Duodenal mucosa (tissue), 2 donors: Measurements from ENCODE around the gene FBXO8.
"Not testable (repeated sequence)": the region's sequence is repeated elsewhere in the genome, so short reads cannot be mapped to it uniquely, and the experiment has no call there.

ENCODE experiments used
- H3K27ac ChIP-seq: one replicate; pipeline ENCODE4 v1.7.0; 2013; ENCODE audit warnings: low read depth, low read length
- H3K27me3 ChIP-seq, 2 donors: one replicate each; pipeline ENCODE4 v1.7.0; 2013; ENCODE audit warnings: low read length in 2 of 2, control low read depth in 1 of 2; ENCODE audit not compliant: insufficient read depth in 2 of 2, control insufficient read depth in 1 of 2
- H3K36me3 ChIP-seq, 2 donors: one replicate each; pipeline ENCODE4 v1.7.0; 2013; ENCODE audit warnings: low read length in 2 of 2, control low read depth in 1 of 2; ENCODE audit not compliant: insufficient read depth in 2 of 2, control insufficient read depth in 1 of 2
- H3K4me1 ChIP-seq, 2 donors: one replicate each; pipeline ENCODE4 v1.7.0; 2013; ENCODE audit warnings: low read length in 2 of 2, control low read depth in 1 of 2; ENCODE audit not compliant: insufficient read depth in 2 of 2, control insufficient read depth in 1 of 2
- H3K4me3 ChIP-seq, 2 donors: one replicate each; pipeline ENCODE4 v1.7.0; 2013; ENCODE audit warnings: low read length in 2 of 2, low read depth in 1 of 2
- H3K9ac ChIP-seq, 2 donors: one replicate each; pipeline ENCODE4 v1.7.0; 2013; ENCODE audit warnings: low read length in 2 of 2, low read depth in 1 of 2
- H3K9me3 ChIP-seq, 2 donors: one replicate each; pipeline ENCODE4 v1.7.0; 2013; ENCODE audit warnings: low read length in 2 of 2, control low read depth in 1 of 2; ENCODE audit not compliant: control insufficient read depth in 1 of 2

FBXO8 gene

DNA sequence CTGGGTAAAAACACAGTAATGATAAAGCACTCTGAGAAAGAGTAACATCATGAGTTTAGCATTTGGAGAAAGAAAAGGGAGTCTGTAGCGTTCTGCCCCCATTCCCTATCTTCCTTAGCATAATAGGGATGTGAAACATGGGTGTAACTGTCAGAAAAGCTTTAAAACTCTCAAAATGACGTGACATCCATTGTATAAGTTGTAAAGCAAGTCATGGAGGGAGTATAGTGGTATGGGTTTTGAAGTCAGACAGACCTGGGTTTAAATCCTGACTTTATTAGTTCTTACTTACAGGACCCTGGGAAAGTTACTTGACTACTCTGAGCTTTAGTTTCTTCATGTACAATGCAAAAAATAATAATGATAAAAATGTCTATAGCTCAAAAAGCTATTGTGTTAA, 17.1 kb downstream of the FBXO8 start:
- no peak overlapping the region for H3K4me3 ChIP-seq
- no peaks in the 10 kb centered on the region for H3K4me1 ChIP-seq
- no peak overlapping the region for H3K9ac ChIP-seq
- H3K27ac ChIP-seq = no peak overlapping the region
- peaks cover 3 to 6% of the 10 kb centered on the region in 2 donors for H3K36me3 ChIP-seq
- H3K27me3 ChIP-seq = no peaks in the 10 kb centered on the region
- H3K9me3 ChIP-seq = no peaks in the 10 kb centered on the region

DNA sequence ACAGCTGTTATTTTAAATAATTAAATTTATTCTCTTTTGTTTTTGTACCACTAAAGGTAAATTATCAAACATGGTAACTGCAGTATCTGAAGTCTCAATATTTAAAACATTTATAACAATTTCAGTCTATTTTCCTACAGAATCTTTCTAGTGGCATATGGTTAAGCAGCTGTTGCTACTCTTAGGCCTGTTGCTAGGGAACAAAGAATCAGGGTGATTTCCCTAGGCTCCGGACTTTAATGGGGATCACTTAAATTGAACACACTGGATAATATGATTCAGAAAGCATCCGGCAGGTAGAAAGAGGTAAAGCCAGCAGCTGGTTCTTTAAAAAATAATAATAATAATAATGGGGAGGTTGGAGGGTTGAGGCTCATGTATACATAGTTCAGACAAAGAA, 17.6 kb downstream of the FBXO8 start:
- Histone ChIP-seq H3K9me3 (no peaks in the 10 kb centered on the region), H3K27me3 (no peaks in the 10 kb centered on the region), H3K4me1 (no peaks in the 10 kb centered on the region), H3K4me3 (no peak overlapping the region), H3K27ac (no peak overlapping the region), H3K36me3 (peaks cover 3 to 6% of the 10 kb centered on the region in 2 donors), H3K9ac (no peak overlapping the region)

DNA sequence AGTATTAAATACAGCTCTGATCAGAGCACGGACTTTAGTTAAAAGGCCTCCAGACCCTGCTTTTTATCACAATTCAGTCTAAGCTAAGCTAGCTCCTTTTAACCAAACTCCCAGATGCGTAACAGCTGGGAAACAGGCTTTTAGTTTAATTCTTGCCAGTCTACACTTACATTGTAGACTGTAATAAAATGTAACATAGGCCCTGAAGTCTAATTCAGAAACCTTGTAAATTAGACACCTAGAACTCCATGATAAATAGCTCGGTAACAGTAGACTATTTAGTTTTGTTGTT, 20.1 kb downstream of the FBXO8 start:
- Histone ChIP-seq H3K9me3 (no peaks in the 10 kb centered on the region), H3K4me3 (no peak overlapping the region), H3K27ac (no peak overlapping the region), H3K4me1 (peaks cover 3 to 8% of the 10 kb centered on the region in 2 donors), H3K27me3 (no peaks in the 10 kb centered on the region), H3K36me3 (peaks cover 0 to 6% of the 10 kb centered on the region in 2 donors), H3K9ac (no peak overlapping the region)

DNA sequence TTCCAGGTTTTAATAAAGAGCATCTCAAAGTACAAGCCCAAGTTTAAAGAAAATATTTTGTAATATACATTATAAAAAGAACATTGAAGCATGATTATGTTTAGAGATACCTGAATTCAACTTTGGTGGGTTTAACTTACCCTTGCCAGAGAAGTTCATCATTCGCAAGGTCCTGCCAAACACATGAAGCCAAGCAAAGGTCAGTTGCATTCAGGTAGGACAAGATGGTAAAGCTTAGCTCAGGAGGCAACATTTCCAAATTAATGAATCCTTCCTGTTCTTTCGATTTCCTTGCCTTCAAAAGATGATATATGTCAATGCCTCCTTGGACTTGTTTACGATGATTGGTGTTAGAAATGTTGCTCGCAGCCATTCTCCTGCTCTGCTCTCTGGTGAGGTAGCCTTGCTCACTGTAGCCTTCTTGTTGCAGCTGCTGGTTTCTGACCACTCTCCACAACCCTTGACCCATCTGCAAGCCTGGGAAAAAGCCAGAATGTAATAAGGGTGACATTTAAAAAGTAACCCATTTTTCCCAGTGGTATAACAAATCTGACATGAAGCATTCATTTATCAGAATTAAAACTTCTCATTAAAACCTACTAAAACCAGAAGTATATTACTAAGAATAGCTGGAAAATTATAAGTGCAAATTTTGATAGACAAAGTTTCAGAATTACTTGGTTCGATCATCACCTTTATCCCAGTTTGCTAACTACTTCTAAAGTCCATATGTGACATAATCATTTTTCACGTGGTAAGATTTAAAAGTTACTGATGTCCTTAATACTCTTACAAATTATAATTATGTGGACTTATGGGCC, 20.6 kb downstream of the FBXO8 start:
- Histone ChIP-seq H3K4me3 (no peak overlapping the region), H3K36me3 (peaks cover 0 to 11% of the 10 kb centered on the region in 2 donors), H3K27ac (no peak overlapping the region), H3K4me1 (peaks cover 3 to 8% of the 10 kb centered on the region in 2 donors), H3K9ac (no peak overlapping the region), H3K27me3 (no peaks in the 10 kb centered on the region), H3K9me3 (no peaks in the 10 kb centered on the region)

DNA sequence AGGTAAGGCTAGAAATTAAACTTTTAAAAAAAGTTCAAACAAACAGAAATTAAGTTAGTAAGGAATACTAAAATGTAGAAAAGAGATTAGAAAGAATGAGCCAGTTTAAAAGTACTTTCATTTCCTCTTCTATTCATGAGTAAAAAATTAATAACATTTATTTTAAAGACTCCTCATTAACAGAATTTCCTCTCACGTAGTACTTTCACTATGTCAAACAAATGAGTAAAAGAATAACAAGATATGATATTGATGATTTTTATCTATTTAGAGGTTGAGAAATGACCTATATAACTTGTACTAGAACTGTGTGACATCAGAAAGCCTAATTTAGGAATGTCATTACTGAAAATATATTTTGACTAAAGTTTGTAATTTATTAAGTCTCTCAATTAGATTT, 22.0 kb downstream of the FBXO8 start:
- not testable (repeated sequence) for H3K4me3 ChIP-seq, H3K27ac ChIP-seq, H3K4me1 ChIP-seq, H3K9me3 ChIP-seq, H3K27me3 ChIP-seq, H3K9ac ChIP-seq
- peaks cover 0 to 11% of the 10 kb centered on the region in 2 donors for H3K36me3 ChIP-seq

DNA sequence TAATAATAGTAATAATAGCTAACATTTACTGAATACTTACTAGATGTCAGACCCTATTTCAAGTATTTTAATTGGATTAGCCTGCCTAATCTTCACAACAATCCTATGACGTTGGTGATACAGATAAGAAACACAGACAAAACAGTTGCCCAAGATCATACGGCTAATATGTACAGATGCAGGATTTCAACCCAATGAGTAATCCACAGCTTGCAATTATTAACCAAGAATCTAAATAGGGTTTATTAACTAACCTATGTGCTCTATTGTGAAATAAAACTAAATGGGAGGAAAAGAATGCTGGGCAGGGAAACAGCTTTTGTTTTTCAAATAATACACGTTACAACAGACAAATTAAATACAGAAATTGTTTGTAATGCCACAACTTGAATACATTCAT, 23.4 kb downstream of the FBXO8 start:
- Histone ChIP-seq H3K36me3 (peaks cover 3 to 11% of the 10 kb centered on the region in 2 donors), H3K4me3 (no peak overlapping the region), H3K4me1 (peaks cover 3 to 8% of the 10 kb centered on the region in 2 donors), H3K9ac (no peak overlapping the region), H3K9me3 (no peaks in the 10 kb centered on the region), H3K27me3 (no peaks in the 10 kb centered on the region), H3K27ac (no peak overlapping the region)

DNA sequence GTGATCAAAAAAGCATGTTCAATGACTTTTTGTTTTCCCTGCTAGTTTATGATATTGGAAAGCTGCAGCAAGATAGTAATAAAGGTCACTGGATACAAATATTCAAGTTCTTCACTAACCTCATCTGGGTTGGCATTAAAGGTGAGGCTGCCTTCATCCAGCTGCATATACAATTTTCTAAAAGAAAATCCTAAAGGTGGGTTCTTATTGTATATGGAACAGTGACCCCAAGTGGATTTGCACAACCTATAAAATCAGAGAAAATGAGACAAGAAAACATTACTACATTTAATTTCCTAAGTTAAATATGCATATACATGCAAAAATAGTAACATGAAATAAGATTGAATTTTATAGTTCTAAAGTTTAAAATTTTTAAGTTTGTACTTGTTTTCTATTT, 23.9 kb downstream of the FBXO8 start:
- Histone ChIP-seq H3K4me1 (peaks cover 3 to 8% of the 10 kb centered on the region in 2 donors), H3K27me3 (no peaks in the 10 kb centered on the region), H3K9ac (no peak overlapping the region), H3K4me3 (no peak overlapping the region), H3K36me3 (peaks cover 3 to 11% of the 10 kb centered on the region in 2 donors), H3K27ac (no peak overlapping the region), H3K9me3 (no peaks in the 10 kb centered on the region)

DNA sequence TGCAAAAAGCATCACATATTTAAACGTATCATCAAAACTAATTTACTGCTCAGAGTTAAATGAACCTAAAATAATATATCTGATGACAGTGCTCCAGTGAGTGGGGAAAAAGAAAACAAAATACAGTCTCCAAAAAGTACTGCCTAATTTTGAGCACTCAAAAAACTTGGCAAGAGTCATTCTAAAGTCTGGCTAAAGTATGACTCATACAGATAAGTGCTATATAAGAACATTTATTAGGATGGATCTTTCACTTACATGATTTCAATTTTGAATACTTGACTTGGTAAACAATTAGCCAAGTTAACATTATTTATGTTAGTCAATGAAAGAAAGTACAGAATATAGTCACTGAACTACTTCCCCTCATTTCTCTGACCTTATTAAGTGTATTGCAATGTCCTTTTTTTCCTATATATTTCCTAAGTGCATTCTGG, 27.2 kb downstream of the FBXO8 start:
- peaks cover 3 to 8% of the 10 kb centered on the region in 2 donors for H3K4me1 ChIP-seq
- no peaks in the 10 kb centered on the region for H3K27me3 ChIP-seq
- no peak overlapping the region for H3K27ac ChIP-seq
- H3K9ac ChIP-seq = no peak overlapping the region
- no peaks in the 10 kb centered on the region for H3K9me3 ChIP-seq
- no peak overlapping the region for H3K4me3 ChIP-seq
- H3K36me3 ChIP-seq = peaks cover 3 to 5% of the 10 kb centered on the region in 2 donors

DNA sequence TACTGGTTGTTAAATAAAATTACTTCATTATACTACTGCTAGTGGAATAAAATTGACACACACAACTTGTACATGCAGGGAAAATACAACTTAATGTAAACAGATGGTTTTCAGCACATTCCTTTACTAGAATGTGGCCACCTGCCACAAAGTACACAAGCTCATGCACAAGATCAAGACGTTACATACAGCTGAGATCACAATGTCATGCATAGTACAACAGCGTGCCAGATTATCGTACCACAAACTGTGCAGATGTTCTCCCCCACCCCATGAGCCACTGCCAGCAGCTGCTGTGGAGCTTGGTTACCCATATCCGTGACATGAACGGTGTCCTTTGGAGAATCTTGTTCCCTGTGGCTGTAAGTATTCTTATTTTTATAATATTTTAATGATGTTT, 27.7 kb downstream of the FBXO8 start:
- no peaks in the 10 kb centered on the region for H3K9me3 ChIP-seq
- peaks cover 3 to 8% of the 10 kb centered on the region in 2 donors for H3K4me1 ChIP-seq
- H3K36me3 ChIP-seq = peaks cover 3 to 5% of the 10 kb centered on the region in 2 donors
- no peaks in the 10 kb centered on the region for H3K27me3 ChIP-seq
- no peak overlapping the region for H3K27ac ChIP-seq
- no peak overlapping the region for H3K9ac ChIP-seq
- H3K4me3 ChIP-seq = no peak overlapping the region

DNA sequence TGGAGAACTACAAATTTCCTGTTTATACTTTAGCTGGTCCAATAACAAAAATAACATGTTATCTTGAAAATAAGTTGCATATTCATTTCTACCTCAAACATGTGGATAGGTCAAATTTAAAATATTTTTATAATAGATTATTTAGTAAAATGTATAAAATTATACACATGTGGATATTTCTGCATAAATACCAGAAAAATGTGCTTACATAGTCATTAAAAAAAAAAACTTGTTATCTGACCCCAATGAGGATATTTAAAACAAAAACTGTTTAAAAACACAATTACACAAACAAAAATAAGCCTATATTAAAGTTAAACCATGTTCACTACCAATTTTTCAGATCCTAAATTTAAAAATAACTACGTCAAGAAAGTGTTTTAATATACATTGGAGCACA, 28.1 kb downstream of the FBXO8 start:
- Histone ChIP-seq H3K9ac (no peak overlapping the region), H3K4me1 (peaks cover under 1 to 4% of the 10 kb centered on the region in 2 donors), H3K27me3 (no peaks in the 10 kb centered on the region), H3K4me3 (no peak overlapping the region), H3K9me3 (no peaks in the 10 kb centered on the region), H3K27ac (no peak overlapping the region), H3K36me3 (peaks cover 3 to 5% of the 10 kb centered on the region in 2 donors)
